HUES64 (cell line): ENCODE data around the gene NDC1.
"Not testable (repeated sequence)": the region's sequence is repeated elsewhere in the genome, so short reads cannot be mapped to it uniquely, and the experiment has no call there.

Experiments
- H3K27ac ChIP-seq: 2 replicates; pipeline ENCODE4 v1.7.0; 2013; ENCODE audit warnings: low read depth, low read length, inconsistent platforms
- H3K27me3 ChIP-seq: 2 replicates; pipeline ENCODE4 v1.6.1; 2013; ENCODE audit warnings: mild to moderate bottlenecking, low read length; ENCODE audit not compliant: insufficient read depth
- H3K36me3 ChIP-seq: 2 replicates; pipeline ENCODE4 v1.6.1; 2013; ENCODE audit warnings: mild to moderate bottlenecking, low read length; ENCODE audit not compliant: insufficient read depth
- H3K4me1 ChIP-seq: 2 replicates; pipeline ENCODE4 v1.6.1; 2013; ENCODE audit warnings: mild to moderate bottlenecking, low read length, moderate library complexity; ENCODE audit not compliant: insufficient read depth
- H3K4me3 ChIP-seq: 2 replicates; pipeline ENCODE4 v1.5.1; 2013; ENCODE audit warnings: mild to moderate bottlenecking, low read length, moderate library complexity
- H3K9ac ChIP-seq: 2 replicates; pipeline ENCODE4 v1.6.1; 2013; ENCODE audit warnings: mild to moderate bottlenecking, low read depth, low read length
- H3K9me3 ChIP-seq: 2 replicates; pipeline ENCODE4 v1.6.1; 2013; ENCODE audit warnings: low read depth, low read length; ENCODE audit not compliant: insufficient read depth
- WGBS: fragments of 150-250, 120-280 bp; methylation state at CpG from one replicate; pipeline ENCODE4 v1.1.7; 2013; ENCODE audit warnings: missing lambda C conversion rate; 5-methylcytosine and 5-hydroxymethylcytosine counted together

The NDC1 gene

DNA sequence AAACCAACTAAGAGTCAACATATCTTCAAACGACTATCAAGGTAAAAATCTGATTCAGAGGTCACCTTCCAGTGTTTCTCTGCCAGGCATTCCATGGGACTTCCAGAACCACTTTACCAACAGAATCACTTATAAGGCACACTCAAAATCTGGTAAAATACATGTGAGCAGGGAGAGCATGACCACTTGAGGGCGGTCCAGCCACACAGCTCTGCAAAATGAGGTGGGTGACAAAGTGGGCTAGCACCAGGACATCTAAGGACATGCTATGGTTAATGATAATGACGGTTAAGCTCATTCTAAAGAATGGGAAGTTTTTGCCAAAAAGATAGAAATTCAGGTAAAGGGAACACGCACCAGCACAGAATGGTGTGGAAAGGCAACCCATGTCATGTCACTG is 74.6 kb downstream of the NDC1 start:
- H3K36me3 ChIP-seq = peaks cover 31% of the 10 kb centered on the region
- H3K27ac ChIP-seq = no peak overlapping the region
- no peaks in the 10 kb centered on the region for H3K27me3 ChIP-seq
- WGBS = 94% methylated on average over 4 of the region's 4 CpGs
- no peak overlapping the region for H3K9ac ChIP-seq
- no peak overlapping the region for H3K4me3 ChIP-seq
- no peaks in the 10 kb centered on the region for H3K4me1 ChIP-seq
- H3K9me3 ChIP-seq = no peaks in the 10 kb centered on the region

- H3K27me3 ChIP-seq, H3K36me3 ChIP-seq, H3K27ac ChIP-seq, H3K9me3 ChIP-seq, H3K4me3 ChIP-seq, H3K4me1 ChIP-seq, H3K9ac ChIP-seq: not testable (repeated sequence)
- WGBS = 93% methylated on average over 7 of the region's 7 CpGs
Observed at GRCh38 chr1:53760497-53760896, 77.6 kb downstream of the NDC1 start.

- 88% methylated on average over 5 of the region's 5 CpGs for WGBS
- Histone ChIP-seq H3K9ac (no peak overlapping the region), H3K4me3 (no peak overlapping the region), H3K9me3 (no peaks in the 10 kb centered on the region), H3K27ac (no peak overlapping the region), H3K27me3 (no peaks in the 10 kb centered on the region), H3K36me3 (no peaks in the 10 kb centered on the region), H3K4me1 (no peaks in the 10 kb centered on the region)
Observed at GRCh38 chr1:53755874-53756273, 82.2 kb downstream of the NDC1 start.

DNA sequence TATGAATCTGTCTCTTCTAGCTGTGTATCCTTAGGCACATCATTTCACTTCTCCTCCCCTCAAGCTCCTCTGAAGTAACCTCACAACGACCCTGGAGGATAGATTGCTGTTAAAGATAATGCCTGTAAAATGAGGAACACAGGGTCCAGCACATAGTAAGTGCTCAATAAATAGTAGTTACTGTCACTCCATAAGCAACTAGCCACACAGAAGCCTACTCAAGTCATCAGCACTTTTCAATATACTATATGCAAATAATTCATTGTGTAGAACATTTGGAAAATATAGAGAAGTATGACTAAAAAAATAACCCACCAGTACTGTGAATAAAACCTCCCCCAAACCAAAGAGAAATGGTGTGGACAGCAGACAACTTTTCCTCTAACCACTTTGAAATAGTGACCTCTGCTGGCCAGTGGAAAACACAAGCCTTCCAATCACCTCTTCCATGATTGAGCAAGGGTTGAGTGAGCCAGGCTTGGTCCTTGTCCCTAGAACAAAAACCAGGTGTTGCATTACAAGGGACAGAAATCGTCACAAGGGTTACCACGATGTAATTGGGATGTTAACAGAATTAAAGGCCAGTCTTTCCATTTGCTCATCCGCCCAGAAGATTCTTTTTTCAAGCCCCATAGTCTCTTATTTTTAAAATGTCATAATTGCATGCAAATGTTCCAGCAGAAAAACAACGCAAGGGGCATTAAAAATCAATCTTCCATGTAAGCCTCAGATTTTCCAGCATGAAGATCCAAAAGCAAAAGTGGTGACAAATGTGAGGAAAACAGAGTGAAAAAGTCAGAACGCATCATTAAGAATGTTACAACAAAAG is 83.4 kb downstream of the NDC1 start:
- H3K27me3 ChIP-seq = no peaks in the 10 kb centered on the region
- WGBS = 47% methylated on average over 6 of the region's 6 CpGs
- H3K9ac ChIP-seq = no peak overlapping the region

DNA sequence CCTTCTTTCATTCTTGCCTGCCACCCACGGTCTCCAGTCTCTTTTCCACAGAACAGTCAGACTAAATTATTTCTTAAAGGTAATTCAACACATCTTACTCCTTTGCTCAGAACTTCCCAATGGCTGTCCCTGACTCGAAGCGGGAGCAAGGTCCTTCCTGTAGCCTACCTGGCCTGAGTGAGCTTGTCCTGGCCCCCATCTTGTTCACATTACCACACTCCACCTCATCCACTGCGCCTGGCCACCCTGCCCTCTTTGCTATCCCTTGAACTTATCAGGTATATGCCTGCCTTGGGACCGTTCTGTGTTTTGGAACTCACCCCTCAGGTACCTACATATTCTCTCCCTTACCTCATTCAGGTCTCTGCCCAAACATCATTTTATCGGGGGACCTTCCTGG is 85.8 kb downstream of the NDC1 start:
- H3K27ac ChIP-seq = no peak overlapping the region
- 92% methylated on average over 6 of the region's 6 CpGs for WGBS
- no peaks in the 10 kb centered on the region for H3K9me3 ChIP-seq

More for the DNA sequence above, 83.4 kb downstream of the NDC1 start:
- H3K4me3 ChIP-seq = no peak overlapping the region
- no peaks in the 10 kb centered on the region for H3K36me3 ChIP-seq
- no peaks in the 10 kb centered on the region for H3K4me1 ChIP-seq
- no peak overlapping the region for H3K27ac ChIP-seq
- no peaks in the 10 kb centered on the region for H3K9me3 ChIP-seq

GRCh38 chr1:53747841-53748240 is 90.3 kb downstream of the NDC1 start:
- H3K4me3 ChIP-seq = no peak overlapping the region
- H3K36me3 ChIP-seq = no peaks in the 10 kb centered on the region
- WGBS = 90% methylated on average over 8 of the region's 8 CpGs
- no peaks in the 10 kb centered on the region for H3K27me3 ChIP-seq
- no peak overlapping the region for H3K27ac ChIP-seq
- no peaks in the 10 kb centered on the region for H3K4me1 ChIP-seq
- H3K9me3 ChIP-seq = no peaks in the 10 kb centered on the region; the same call in 1 of the 2 replicates
- no peak overlapping the region for H3K9ac ChIP-seq

More for the DNA sequence above, 85.8 kb downstream of the NDC1 start:
- no peak overlapping the region for H3K4me3 ChIP-seq
- H3K4me1 ChIP-seq = no peaks in the 10 kb centered on the region
- no peak overlapping the region for H3K9ac ChIP-seq
- H3K36me3 ChIP-seq = no peaks in the 10 kb centered on the region
- H3K27me3 ChIP-seq = no peaks in the 10 kb centered on the region

- Histone ChIP-seq H3K27ac (no peak overlapping the region), H3K4me3 (no peak overlapping the region), H3K9ac (no peak overlapping the region), H3K36me3 (no peaks in the 10 kb centered on the region), H3K9me3 (no peaks in the 10 kb centered on the region; the same call in 1 of the 2 replicates), H3K27me3 (peaks cover 61% of the 10 kb centered on the region), H3K4me1 (no peaks in the 10 kb centered on the region; the same call in 1 of the 2 replicates)
- 78% methylated on average over 8 of the region's 8 CpGs for WGBS
Observed at GRCh38 chr1:53740621-53741105, 97.4 kb downstream of the NDC1 start.

GRCh38 chr1:53739109-53739681 is 98.9 kb downstream of the NDC1 start, which contains the start of gene GLIS1:
TSS of gene GLIS1 (minus strand) at chr1:53739164. CDS start at chr1:53738064, 1,100 bp downstream.
- Histone ChIP-seq H3K27me3 (peaks cover 75% of the 10 kb centered on the region), H3K27ac (no peak within 1 kb of the TSS), H3K9me3 (no peaks in the 10 kb centered on the region; the same call in 1 of the 2 replicates), H3K4me1 (peaks cover 4% of the 10 kb centered on the region; the same call in 1 of the 2 replicates), H3K4me3 (peak within 1 kb of the TSS; percentile 55), H3K36me3 (no peaks in the 10 kb centered on the region), H3K9ac (no peak within 1 kb of the TSS)
- under 1% methylated on average over 73 of the region's 73 CpGs for WGBS

DNA sequence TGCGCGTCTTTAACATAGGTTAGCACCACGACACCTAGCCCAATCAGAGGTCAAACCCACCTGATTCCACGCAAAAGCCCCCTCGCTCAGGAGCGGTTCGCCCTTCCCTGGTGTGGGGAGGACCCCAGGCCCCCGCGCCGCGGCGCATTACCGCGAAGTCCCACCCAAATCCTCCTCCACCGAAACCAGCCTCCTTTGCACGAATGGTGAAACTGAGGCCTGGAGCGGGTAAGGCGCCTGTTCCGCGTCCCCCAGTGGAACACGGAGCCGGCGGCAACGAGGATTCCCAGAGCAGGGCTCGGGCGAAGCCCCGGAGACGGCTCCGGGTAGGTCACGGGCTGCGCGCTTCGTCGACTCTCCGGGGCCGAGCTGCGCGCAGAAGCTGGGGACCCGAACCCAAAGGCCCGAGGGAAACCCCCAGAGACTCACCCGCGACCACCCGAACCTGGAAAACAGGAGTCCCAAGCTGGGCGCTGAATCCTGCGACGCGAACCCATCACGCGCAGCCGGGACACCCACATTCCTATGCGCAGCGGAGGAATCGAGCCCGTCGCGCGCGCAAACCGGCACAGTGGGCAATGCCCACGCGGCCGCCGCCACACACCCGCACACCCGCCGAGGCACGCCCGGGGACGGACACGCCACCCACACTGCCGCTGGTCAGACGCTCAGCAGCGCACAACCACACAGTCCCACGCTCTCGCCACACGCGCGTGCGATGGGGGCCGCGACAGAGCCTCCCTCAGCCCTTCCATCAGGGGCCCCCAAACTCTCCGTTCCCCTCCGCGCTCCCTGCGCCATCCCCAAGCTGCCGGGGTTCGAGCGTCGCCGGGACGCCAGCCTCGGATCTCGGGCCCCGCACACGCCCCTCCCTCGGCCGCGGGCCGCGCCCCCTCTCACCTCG is 99.6 kb downstream of the NDC1 start:
- peak overlapping the region; percentile 49 for H3K4me3 ChIP-seq
- WGBS = 2% methylated on average over 101 of the region's 101 CpGs
- no peak overlapping the region for H3K9ac ChIP-seq
- H3K27ac ChIP-seq = no peak overlapping the region
- no peaks in the 10 kb centered on the region; the same call in 1 of the 2 replicates for H3K9me3 ChIP-seq
- H3K4me1 ChIP-seq = peaks cover 4% of the 10 kb centered on the region; the same call in 1 of the 2 replicates
- no peaks in the 10 kb centered on the region for H3K36me3 ChIP-seq
- peaks cover 75% of the 10 kb centered on the region for H3K27me3 ChIP-seq

DNA sequence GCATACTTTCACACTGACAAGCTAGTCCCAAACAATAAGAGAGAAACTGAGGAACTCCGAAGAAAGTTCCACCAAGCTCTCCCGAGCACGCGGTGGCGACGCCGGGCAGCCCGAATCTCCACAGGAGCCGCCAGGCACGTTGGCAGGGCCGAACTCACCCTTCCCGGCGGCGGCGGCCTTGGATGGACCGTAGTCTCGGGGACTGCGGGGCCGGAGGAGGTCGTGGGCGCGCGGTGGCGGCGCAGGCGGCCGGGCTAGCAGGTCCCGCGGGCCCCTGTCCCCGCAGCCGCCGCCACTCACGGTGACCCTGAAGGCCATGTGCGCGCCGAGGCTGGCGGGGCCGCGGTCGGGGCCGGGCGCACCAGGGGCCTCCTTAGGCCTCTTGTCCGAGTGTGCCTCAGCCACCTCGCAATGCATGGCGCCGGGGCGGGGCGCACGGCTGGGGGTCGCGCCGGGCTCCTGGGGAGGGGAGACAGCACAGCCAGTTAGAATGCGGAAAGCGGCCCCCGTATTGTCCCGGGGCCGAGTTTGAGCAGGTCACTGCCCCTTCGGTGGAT is 100.4 kb downstream of the NDC1 start:
- WGBS = 3% methylated on average over 58 of the region's 58 CpGs
- H3K9ac ChIP-seq = no peak overlapping the region
- no peaks in the 10 kb centered on the region for H3K36me3 ChIP-seq
- H3K4me1 ChIP-seq = peaks cover 4% of the 10 kb centered on the region; the same call in 1 of the 2 replicates
- peak overlapping the region; percentile 49 for H3K4me3 ChIP-seq
- no peak overlapping the region for H3K27ac ChIP-seq
- no peaks in the 10 kb centered on the region; the same call in 1 of the 2 replicates for H3K9me3 ChIP-seq
- peaks cover 75% of the 10 kb centered on the region for H3K27me3 ChIP-seq
